Activated CD8-positive, alpha-beta memory T cell treated with anti-CD3 and anti-CD28 coated beads for 36 hours (primary cell): ENCODE results near the gene GOLGA6A. TPM values are rescaled to one million over a fixed set of nuclear protein-coding genes. Genes with fewer than 3 reads are reported as not detected.

Source experiments
- CTCF ChIA-PET: fragments of 350-600 bp; sonication (Branson Sonifier 250); formaldehyde crosslinking; loops from one replicate; lab custom pipeline; 2021; ENCODE audit warnings: antibody characterized with exemption; lab: Charles Lee
- POLR2A ChIA-PET: fragments of 350-600 bp; sonication (Branson Sonifier 250); formaldehyde crosslinking; loops from one replicate; lab custom pipeline; 2021; ENCODE audit warnings: antibody characterized with exemption; lab: Charles Lee
- total RNA-seq, 2 experiments: library from RNA; stranded (reverse); gene quantifications; one replicate each; pipeline ENCODE4 v1.2.3, GENCODE V29; 2021

Gene GOLGA6A
- total RNA-seq, 2 experiments from 2014 or later = not detected

- POLR2A ChIA-PET = no interaction called here
These were observed 59.5 kb downstream of the GOLGA6A start for GRCh38 chr15:74022706-74023470.

More at GRCh38 chr15:74022706-74023470, 59.5 kb downstream of the GOLGA6A start:
- CTCF ChIA-PET = no interaction called here

Other genes with a start within 250 kb of the GOLGA6A start
- not detected for gene TBC1D21, start 209.0 kb downstream of the GOLGA6A start, total RNA-seq
- gene LOXL1, start 156.1 kb downstream of the GOLGA6A start, total RNA-seq = 1 to 10 TPM; 1.4 to 1.7 TPM
- 10 to 100 TPM; 11.6 to 12.8 TPM for gene STOML1, start 90.3 kb downstream of the GOLGA6A start, total RNA-seq
- 10 to 100 TPM; 37.0 to 38.9 TPM for gene PML, start 87.8 kb downstream of the GOLGA6A start, total RNA-seq
- not detected for gene ISLR2, start 48.0 kb upstream of the GOLGA6A start, total RNA-seq
- not detected for gene ISLR, start 91.2 kb upstream of the GOLGA6A start, total RNA-seq
- not detected for gene STRA6, start 120.2 kb upstream of the GOLGA6A start, total RNA-seq
- gene CCDC33, start 153.8 kb upstream of the GOLGA6A start, total RNA-seq = not detected